ENCODE measurements around the gene SASS6. TPM values are rescaled to one million over a fixed set of nuclear protein-coding genes. Genes with fewer than 3 reads are reported as not detected.

SASS6 gene
- total and polyA plus RNA-seq, 2 donors (not counting 1 experiment from before 2014, with no cell fraction given), result 0.79 to 1.5 TPM

DNA sequence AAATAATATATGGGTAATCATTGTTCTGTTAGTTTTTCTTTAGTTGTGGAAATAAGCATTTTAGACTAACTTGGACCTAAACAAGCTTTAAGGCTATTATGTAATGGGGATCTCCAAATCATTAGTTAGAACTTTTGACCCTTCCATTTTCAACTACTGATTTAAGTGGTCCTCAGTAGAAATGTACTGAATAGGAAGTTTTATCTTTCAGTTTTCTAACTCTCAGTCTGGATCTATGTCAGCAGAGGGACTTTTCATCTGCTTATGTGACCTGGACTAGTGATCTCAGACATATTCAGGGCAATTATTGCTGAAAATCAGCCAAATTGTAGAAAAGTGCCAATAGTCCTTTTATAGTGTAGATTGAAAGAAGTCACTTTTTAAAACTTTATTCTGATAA lies 56.0 kb downstream of the SASS6 start:
- TF ChIP-seq EZH2 (IDR thresholded peaks at IDR 0.05; ENCODE audit: low read length, missing control alignments), result no peak
- TF ChIP-seq, protein P1, sequence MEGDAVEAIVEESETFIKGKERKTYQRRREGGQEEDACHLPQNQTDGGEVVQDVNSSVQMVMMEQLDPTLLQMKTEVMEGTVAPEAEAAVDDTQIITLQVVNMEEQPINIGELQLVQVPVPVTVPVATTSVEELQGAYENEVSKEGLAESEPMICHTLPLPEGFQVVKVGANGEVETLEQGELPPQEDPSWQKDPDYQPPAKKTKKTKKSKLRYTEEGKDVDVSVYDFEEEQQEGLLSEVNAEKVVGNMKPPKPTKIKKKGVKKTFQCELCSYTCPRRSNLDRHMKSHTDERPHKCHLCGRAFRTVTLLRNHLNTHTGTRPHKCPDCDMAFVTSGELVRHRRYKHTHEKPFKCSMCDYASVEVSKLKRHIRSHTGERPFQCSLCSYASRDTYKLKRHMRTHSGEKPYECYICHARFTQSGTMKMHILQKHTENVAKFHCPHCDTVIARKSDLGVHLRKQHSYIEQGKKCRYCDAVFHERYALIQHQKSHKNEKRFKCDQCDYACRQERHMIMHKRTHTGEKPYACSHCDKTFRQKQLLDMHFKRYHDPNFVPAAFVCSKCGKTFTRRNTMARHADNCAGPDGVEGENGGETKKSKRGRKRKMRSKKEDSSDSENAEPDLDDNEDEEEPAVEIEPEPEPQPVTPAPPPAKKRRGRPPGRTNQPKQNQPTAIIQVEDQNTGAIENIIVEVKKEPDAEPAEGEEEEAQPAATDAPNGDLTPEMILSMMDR (conservative IDR thresholded peaks at IDR 0.05 in 1 of 2, IDR thresholded peaks at IDR 0.05 in 1 of 2; ENCODE audit: low read depth in 1 of 2, low read length in 2 of 2), result no peak
- Histone ChIP-seq H3K4me1 (ENCODE audit: control insufficient read depth, extremely low read depth, insufficient read depth, low read length) (no peaks in the 10 kb centered on the region), H3K9ac (ENCODE audit: insufficient read depth, low read length) (no peak overlapping the region), H3K9me3 (ENCODE audit: control insufficient read depth, insufficient read depth, low read depth, low read length) (no peaks in the 10 kb centered on the region), H3K4me3 (replicated peaks in 1 of 4; ENCODE audit: control extremely low read depth in 1 of 4, insufficient read depth in 1 of 4, low read depth in 3 of 4, low read length in 4 of 4) (no peak overlapping the region), H3K79me2 (ENCODE audit: control insufficient read depth, insufficient read depth, low read length) (no peaks in the 10 kb centered on the region), H2AFZ (ENCODE audit: low read length) (no peak overlapping the region), H3K27ac (ENCODE audit: insufficient read depth, low read length) (no peak overlapping the region), H3K36me3 (ENCODE audit: control insufficient read depth, insufficient read depth, low read length) (peaks cover 10% of the 10 kb centered on the region), H3K4me2 (ENCODE audit: extremely low read depth, insufficient read depth, low read length) (no peak overlapping the region), H3K27me3 (ENCODE audit: control insufficient read depth, insufficient read depth, low read length) (no peaks in the 10 kb centered on the region), H4K20me1 (ENCODE audit: control insufficient read depth, extremely low read depth, insufficient read depth, low read length) (no peaks in the 10 kb centered on the region)
- DNase-seq (ENCODE audit: low read depth in 2 of 2), result no peak

DNA sequence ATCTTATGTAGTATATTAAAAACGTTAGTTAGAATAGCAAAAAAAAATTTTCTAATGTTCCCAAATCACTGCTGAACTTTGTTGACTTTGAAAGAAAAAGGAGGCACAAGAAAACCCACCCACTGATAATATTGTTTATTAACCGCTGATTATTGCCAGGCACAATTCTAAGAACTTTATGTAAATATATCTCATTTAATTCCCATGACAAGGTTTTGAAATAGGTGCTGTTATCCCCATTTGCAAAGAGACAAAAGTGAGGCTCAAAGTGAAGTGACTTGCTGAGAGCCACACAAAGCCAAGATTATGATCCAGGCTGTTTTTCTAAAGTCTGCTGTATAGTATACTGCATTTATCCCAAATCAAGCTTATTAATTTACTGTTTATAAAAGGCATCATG lies 56.4 kb downstream of the SASS6 start:
- peaks cover 10% of the 10 kb centered on the region for H3K36me3 ChIP-seq (ENCODE audit: control insufficient read depth, insufficient read depth, low read length)
- H3K27me3 ChIP-seq (ENCODE audit: control insufficient read depth, insufficient read depth, low read length), result no peaks in the 10 kb centered on the region
- no peaks in the 10 kb centered on the region for H3K4me1 ChIP-seq (ENCODE audit: control insufficient read depth, extremely low read depth, insufficient read depth, low read length)
- DNase-seq (ENCODE audit: low read depth in 2 of 2), result no peak
- H3K27ac ChIP-seq (ENCODE audit: insufficient read depth, low read length), result no peak overlapping the region
- H3K4me2 ChIP-seq (ENCODE audit: extremely low read depth, insufficient read depth, low read length), result no peak overlapping the region
- no peak overlapping the region for H3K9ac ChIP-seq (ENCODE audit: insufficient read depth, low read length)
- H2AFZ ChIP-seq (ENCODE audit: low read length), result no peak overlapping the region
- H3K4me3 ChIP-seq (replicated peaks in 1 of 4; ENCODE audit: control extremely low read depth in 1 of 4, insufficient read depth in 1 of 4, low read depth in 3 of 4, low read length in 4 of 4), result no peak overlapping the region
- no peak for TF ChIP-seq EZH2 (IDR thresholded peaks at IDR 0.05; ENCODE audit: low read length, missing control alignments)
- TF ChIP-seq, protein P1 (conservative IDR thresholded peaks at IDR 0.05 in 1 of 2, IDR thresholded peaks at IDR 0.05 in 1 of 2; ENCODE audit: low read depth in 1 of 2, low read length in 2 of 2), result no peak
- no peaks in the 10 kb centered on the region for H4K20me1 ChIP-seq (ENCODE audit: control insufficient read depth, extremely low read depth, insufficient read depth, low read length)
- no peaks in the 10 kb centered on the region for H3K79me2 ChIP-seq (ENCODE audit: control insufficient read depth, insufficient read depth, low read length)
- no peaks in the 10 kb centered on the region for H3K9me3 ChIP-seq (ENCODE audit: control insufficient read depth, insufficient read depth, low read depth, low read length)

DNA sequence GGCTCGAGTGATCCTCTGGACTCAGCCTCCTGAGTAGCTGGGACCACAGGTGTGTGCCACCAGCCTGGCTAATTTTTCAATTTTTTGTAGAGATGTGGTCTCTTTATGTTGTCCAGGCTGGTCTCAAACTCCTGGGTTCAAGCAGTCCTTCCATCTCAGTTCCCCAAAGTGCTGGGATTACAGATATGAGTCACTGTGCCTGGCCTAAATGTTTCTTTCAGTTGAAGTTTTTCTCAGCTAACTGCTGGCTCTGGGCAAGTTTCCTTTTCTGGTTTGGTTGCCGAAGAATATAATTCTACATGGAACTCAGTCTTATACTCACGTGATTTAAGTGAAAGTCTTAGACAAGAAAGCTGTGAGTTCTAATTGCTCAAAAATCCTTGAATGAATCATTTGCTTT lies 57.0 kb downstream of the SASS6 start:
- peaks cover 10% of the 10 kb centered on the region for H3K36me3 ChIP-seq (ENCODE audit: control insufficient read depth, insufficient read depth, low read length)
- no peaks in the 10 kb centered on the region for H3K9me3 ChIP-seq (ENCODE audit: control insufficient read depth, insufficient read depth, low read depth, low read length)
- no peak overlapping the region for H3K4me2 ChIP-seq (ENCODE audit: extremely low read depth, insufficient read depth, low read length)
- H3K9ac ChIP-seq (ENCODE audit: insufficient read depth, low read length), result no peak overlapping the region
- no peak overlapping the region for H2AFZ ChIP-seq (ENCODE audit: low read length)
- no peak overlapping the region for H3K4me3 ChIP-seq (replicated peaks in 1 of 4; ENCODE audit: control extremely low read depth in 1 of 4, insufficient read depth in 1 of 4, low read depth in 3 of 4, low read length in 4 of 4)
- no peak for TF ChIP-seq EZH2 (IDR thresholded peaks at IDR 0.05; ENCODE audit: low read length, missing control alignments)
- TF ChIP-seq, protein P1 (conservative IDR thresholded peaks at IDR 0.05 in 1 of 2, IDR thresholded peaks at IDR 0.05 in 1 of 2; ENCODE audit: low read depth in 1 of 2, low read length in 2 of 2), result no peak
- H3K79me2 ChIP-seq (ENCODE audit: control insufficient read depth, insufficient read depth, low read length), result no peaks in the 10 kb centered on the region
- H3K27ac ChIP-seq (ENCODE audit: insufficient read depth, low read length), result no peak overlapping the region
- no peaks in the 10 kb centered on the region for H4K20me1 ChIP-seq (ENCODE audit: control insufficient read depth, extremely low read depth, insufficient read depth, low read length)
- H3K4me1 ChIP-seq (ENCODE audit: control insufficient read depth, extremely low read depth, insufficient read depth, low read length), result no peaks in the 10 kb centered on the region
- no peaks in the 10 kb centered on the region for H3K27me3 ChIP-seq (ENCODE audit: control insufficient read depth, insufficient read depth, low read length)
- DNase-seq (ENCODE audit: low read depth in 2 of 2), result no peak

Measured in fibroblast of lung (primary cell).